OCI-LY7 (cell line): ENCODE data around the gene SPSB1.

Source experiments
- CTCF ChIP-seq: fragments of 200-600 bp; sonication (generic); conservative IDR thresholded peaks from 2 replicates; pipeline ENCODE4 v1.5.1; 2014; ENCODE audit warnings: mild to moderate bottlenecking, antibody characterized with exemption, low read length, moderate library complexity, mixed read lengths
- EZH2phosphoT487 ChIP-seq: fragments of 200-600 bp; sonication (generic); IDR thresholded peaks from 2 replicates; pipeline ENCODE4 v1.6.1; 2018; ENCODE audit warnings: low read depth, borderline replicate concordance, mild to moderate bottlenecking, mixed run types, antibody characterized with exemption, low read length, moderate library complexity, mixed read lengths

- TF ChIP-seq CTCF, result no peak
- TF ChIP-seq EZH2phosphoT487, result no peak
These were observed 28.5 kb upstream of the SPSB1 start for GRCh38 chr1:9263984-9264872.
